Measurements from ENCODE around the gene HIVEP2. TPM values are rescaled to one million over a fixed set of nuclear protein-coding genes. Genes with fewer than 3 reads are reported as not detected.

HIVEP2 gene
- total and polyA plus RNA-seq, 12 donors = 5.4 to 27.6 (median 16.4) TPM

GRCh38 chr6:142763205-142763604, 181.8 kb downstream of the HIVEP2 start:
- Histone ChIP-seq H3K4me1 (replicated peaks in 1 of 2) (no peaks in the 10 kb centered on the region), H3K4me3 (no peak overlapping the region), H3K9me3 (replicated peaks in 1 of 3) (no peaks in the 10 kb centered on the region), H3K36me3 (replicated peaks in 1 of 2) (peaks cover 0 to 25% of the 10 kb centered on the region in 2 donors), H3K27me3 (no peaks in the 10 kb centered on the region), H3K27ac (no peak overlapping the region)
- 83 to 97% (median 92%) methylated on average over 4 of the region's 4 CpGs for WGBS, 4 donors
- DNase-seq = no peak
- intact Hi-C loops (cut with DNase I) = no loop called here
- TF ChIP-seq POLR2A (IDR thresholded peaks at IDR 0.05) (no peak), CTCF (IDR thresholded peaks at IDR 0.05) (no peak)

GRCh38 chr6:142761756-142762155, 183.2 kb downstream of the HIVEP2 start:
- no peaks in the 10 kb centered on the region for H3K4me1 ChIP-seq (replicated peaks in 1 of 2)
- H3K27ac ChIP-seq = no peak overlapping the region
- DNase-seq = no peak
- intact Hi-C loops (cut with DNase I) = no loop called here
- WGBS, 4 donors = 91 to 96% (median 96%) methylated on average over 1 of the region's 1 CpG; no CpG with 5 or more reads in 1 of the 4 donors
- TF ChIP-seq CTCF (IDR thresholded peaks at IDR 0.05) = no peak
- no peak for TF ChIP-seq POLR2A (IDR thresholded peaks at IDR 0.05)
- no peak overlapping the region for H3K4me3 ChIP-seq
- peaks cover 0 to 25% of the 10 kb centered on the region in 2 donors for H3K36me3 ChIP-seq (replicated peaks in 1 of 2)
- no peaks in the 10 kb centered on the region for H3K27me3 ChIP-seq
- no peaks in the 10 kb centered on the region for H3K9me3 ChIP-seq (replicated peaks in 1 of 3)

- WGBS, 4 donors = 86 to 90% (median 89%) methylated on average over 7 of the region's 7 CpGs
- Histone ChIP-seq H3K9me3 (replicated peaks in 1 of 3) (no peaks in the 10 kb centered on the region), H3K36me3 (replicated peaks in 1 of 2) (peaks cover 0 to 25% of the 10 kb centered on the region in 2 donors), H3K27me3 (no peaks in the 10 kb centered on the region), H3K4me3 (no peak overlapping the region), H3K4me1 (replicated peaks in 1 of 2) (no peaks in the 10 kb centered on the region), H3K27ac (no peak overlapping the region)
- TF ChIP-seq POLR2A (IDR thresholded peaks at IDR 0.05) (no peak), CTCF (IDR thresholded peaks at IDR 0.05) (no peak)
- intact Hi-C loops (cut with DNase I) = no loop called here
- no peak for DNase-seq
Measured at GRCh38 chr6:142760152-142760551, 184.8 kb downstream of the HIVEP2 start.

- Histone ChIP-seq H3K4me1 (replicated peaks in 1 of 2) (no peaks in the 10 kb centered on the region), H3K36me3 (replicated peaks in 1 of 2) (peaks cover 0 to 21% of the 10 kb centered on the region in 2 donors), H3K4me3 (no peak overlapping the region), H3K27me3 (no peaks in the 10 kb centered on the region), H3K9me3 (replicated peaks in 1 of 3) (no peaks in the 10 kb centered on the region), H3K27ac (no peak overlapping the region)
- intact Hi-C loops (cut with DNase I) = no loop called here
- DNase-seq = no peak
- WGBS, 4 donors = 92 to 97% (median 93%) methylated on average over 4 of the region's 4 CpGs
- no peak for TF ChIP-seq POLR2A (IDR thresholded peaks at IDR 0.05)
- no peak for TF ChIP-seq CTCF (IDR thresholded peaks at IDR 0.05)
Measured at GRCh38 chr6:142758629-142759025, 186.3 kb downstream of the HIVEP2 start.
